ENCODE data around the gene TRPC5OS.

TRPC5OS gene

GRCh38 chrX:111888600-111888999, 12.6 kb downstream of the TRPC5OS start:
- Histone ChIP-seq H3K4me3 (ENCODE audit: low read depth in 1 of 2, low read length in 2 of 2) (no peak overlapping the region), H3K27me3 (ENCODE audit: insufficient read depth, low read length, poor library complexity) (no peaks in the 10 kb centered on the region), H3K79me2 (ENCODE audit: insufficient read depth, low read length) (no peaks in the 10 kb centered on the region), H2AFZ (ENCODE audit: low read depth, low read length) (no peak overlapping the region), H4K20me1 (ENCODE audit: insufficient read depth, low read length) (no peaks in the 10 kb centered on the region), H3K4me2 (ENCODE audit: insufficient read depth, low read length) (no peak overlapping the region), H3K4me1 (ENCODE audit: insufficient read depth, low read length) (no peaks in the 10 kb centered on the region), H3K27ac (ENCODE audit: low read length) (no peak overlapping the region), H3K36me3 (ENCODE audit: insufficient read depth, low read length) (no peaks in the 10 kb centered on the region), H3K9me3 (ENCODE audit: insufficient read depth, low read length, severe bottlenecking) (no peaks in the 10 kb centered on the region), H3K9ac (ENCODE audit: low read depth, low read length) (no peak overlapping the region)
- DNase-seq (no peak), ATAC-seq (ENCODE audit: insufficient read depth, low read depth) (no peak)
- no peak for TF ChIP-seq EZH2 (IDR thresholded peaks at IDR 0.05; ENCODE audit: borderline replicate concordance, low read depth, low read length, severe bottlenecking)
- TF ChIP-seq, protein P1, sequence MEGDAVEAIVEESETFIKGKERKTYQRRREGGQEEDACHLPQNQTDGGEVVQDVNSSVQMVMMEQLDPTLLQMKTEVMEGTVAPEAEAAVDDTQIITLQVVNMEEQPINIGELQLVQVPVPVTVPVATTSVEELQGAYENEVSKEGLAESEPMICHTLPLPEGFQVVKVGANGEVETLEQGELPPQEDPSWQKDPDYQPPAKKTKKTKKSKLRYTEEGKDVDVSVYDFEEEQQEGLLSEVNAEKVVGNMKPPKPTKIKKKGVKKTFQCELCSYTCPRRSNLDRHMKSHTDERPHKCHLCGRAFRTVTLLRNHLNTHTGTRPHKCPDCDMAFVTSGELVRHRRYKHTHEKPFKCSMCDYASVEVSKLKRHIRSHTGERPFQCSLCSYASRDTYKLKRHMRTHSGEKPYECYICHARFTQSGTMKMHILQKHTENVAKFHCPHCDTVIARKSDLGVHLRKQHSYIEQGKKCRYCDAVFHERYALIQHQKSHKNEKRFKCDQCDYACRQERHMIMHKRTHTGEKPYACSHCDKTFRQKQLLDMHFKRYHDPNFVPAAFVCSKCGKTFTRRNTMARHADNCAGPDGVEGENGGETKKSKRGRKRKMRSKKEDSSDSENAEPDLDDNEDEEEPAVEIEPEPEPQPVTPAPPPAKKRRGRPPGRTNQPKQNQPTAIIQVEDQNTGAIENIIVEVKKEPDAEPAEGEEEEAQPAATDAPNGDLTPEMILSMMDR (IDR thresholded peaks at IDR 0.05; ENCODE audit: borderline replicate concordance, extremely low read depth, low read length, poor library complexity, severe bottlenecking) = no peak

- H3K36me3 ChIP-seq (ENCODE audit: insufficient read depth, low read length) = no peaks in the 10 kb centered on the region
- TF ChIP-seq, protein P1 (IDR thresholded peaks at IDR 0.05; ENCODE audit: borderline replicate concordance, extremely low read depth, low read length, poor library complexity, severe bottlenecking) = no peak
- TF ChIP-seq EZH2 (IDR thresholded peaks at IDR 0.05; ENCODE audit: borderline replicate concordance, low read depth, low read length, severe bottlenecking) = no peak
- no peak overlapping the region for H3K27ac ChIP-seq (ENCODE audit: low read length)
- ATAC-seq (ENCODE audit: insufficient read depth, low read depth) (no peak), DNase-seq (no peak)
- no peaks in the 10 kb centered on the region for H3K79me2 ChIP-seq (ENCODE audit: insufficient read depth, low read length)
- no peak overlapping the region for H3K9ac ChIP-seq (ENCODE audit: low read depth, low read length)
- no peak overlapping the region for H2AFZ ChIP-seq (ENCODE audit: low read depth, low read length)
- no peaks in the 10 kb centered on the region for H3K27me3 ChIP-seq (ENCODE audit: insufficient read depth, low read length, poor library complexity)
- H3K4me3 ChIP-seq (ENCODE audit: low read depth in 1 of 2, low read length in 2 of 2) = no peak overlapping the region
- H3K4me2 ChIP-seq (ENCODE audit: insufficient read depth, low read length) = no peak overlapping the region
- H3K4me1 ChIP-seq (ENCODE audit: insufficient read depth, low read length) = no peaks in the 10 kb centered on the region
- no peaks in the 10 kb centered on the region for H4K20me1 ChIP-seq (ENCODE audit: insufficient read depth, low read length)
- H3K9me3 ChIP-seq (ENCODE audit: insufficient read depth, low read length, severe bottlenecking) = no peaks in the 10 kb centered on the region
Observed at GRCh38 chrX:111892375-111892774, 16.4 kb downstream of the TRPC5OS start.

GRCh38 chrX:111896148-111896547, 20.2 kb downstream of the TRPC5OS start:
- H4K20me1 ChIP-seq (ENCODE audit: insufficient read depth, low read length) = no peaks in the 10 kb centered on the region
- no peak overlapping the region for H3K9ac ChIP-seq (ENCODE audit: low read depth, low read length)
- no peak overlapping the region for H3K4me2 ChIP-seq (ENCODE audit: insufficient read depth, low read length)
- TF ChIP-seq EZH2 (IDR thresholded peaks at IDR 0.05; ENCODE audit: borderline replicate concordance, low read depth, low read length, severe bottlenecking) = no peak
- TF ChIP-seq, protein P1 (IDR thresholded peaks at IDR 0.05; ENCODE audit: borderline replicate concordance, extremely low read depth, low read length, poor library complexity, severe bottlenecking) = no peak
- no peak overlapping the region for H3K27ac ChIP-seq (ENCODE audit: low read length)
- no peak overlapping the region for H3K4me3 ChIP-seq (ENCODE audit: low read depth in 1 of 2, low read length in 2 of 2)
- DNase-seq (no peak), ATAC-seq (ENCODE audit: insufficient read depth, low read depth) (no peak)
- no peaks in the 10 kb centered on the region for H3K79me2 ChIP-seq (ENCODE audit: insufficient read depth, low read length)
- H3K36me3 ChIP-seq (ENCODE audit: insufficient read depth, low read length) = no peaks in the 10 kb centered on the region
- no peaks in the 10 kb centered on the region for H3K27me3 ChIP-seq (ENCODE audit: insufficient read depth, low read length, poor library complexity)
- no peak overlapping the region for H2AFZ ChIP-seq (ENCODE audit: low read depth, low read length)
- H3K9me3 ChIP-seq (ENCODE audit: insufficient read depth, low read length, severe bottlenecking) = no peaks in the 10 kb centered on the region
- H3K4me1 ChIP-seq (ENCODE audit: insufficient read depth, low read length) = no peaks in the 10 kb centered on the region

All from DND-41 (cell line).